GM12891 (cell line): Measurements from ENCODE around the gene NBDY.
A peak's percentile ranks its signal among the peaks of the same experiment; 100 is the strongest.

Experiments used
- DNase-seq: peaks from one replicate; pipeline ENCODE4 v3.0.0; 2011; ENCODE audit warnings: low spot score; ENCODE audit not compliant: insufficient read length
- FAIRE-seq: peaks from 2 replicates; lab custom pipeline; 2011; peaks lifted over from hg19 to GRCh38; lab: Jason Lieb, UNC
- PAX5 ChIP-seq: IDR thresholded peaks from 2 replicates; pipeline ENCODE4 v1.6.1; 2011; ENCODE audit warnings: low read length, moderate library complexity, mild to moderate bottlenecking; ENCODE audit not compliant: insufficient read depth, severe bottlenecking
- POLR2A ChIP-seq: IDR thresholded peaks from 2 replicates; pipeline ENCODE4 v1.6.1; 2011; ENCODE audit warnings: low read depth, low read length, control low read depth
- POLR2AphosphoS5 ChIP-seq: IDR thresholded peaks from 2 replicates; pipeline ENCODE4 v1.6.1; 2011; ENCODE audit warnings: low read depth, low read length, control low read depth
- POU2F2 ChIP-seq: IDR thresholded peaks from 2 replicates; pipeline ENCODE4 v1.6.1; 2011; ENCODE audit warnings: low read depth, mild to moderate bottlenecking, control low read depth, low read length, moderate library complexity
- SPI1 ChIP-seq: IDR thresholded peaks from 2 replicates; pipeline ENCODE4 v1.6.1; 2011; ENCODE audit warnings: low read depth, low read length, control low read depth
- TAF1 ChIP-seq: IDR thresholded peaks from 2 replicates; pipeline ENCODE4 v1.6.1; 2011; ENCODE audit warnings: low read depth, low read length, control low read depth

The NBDY gene

DNA sequence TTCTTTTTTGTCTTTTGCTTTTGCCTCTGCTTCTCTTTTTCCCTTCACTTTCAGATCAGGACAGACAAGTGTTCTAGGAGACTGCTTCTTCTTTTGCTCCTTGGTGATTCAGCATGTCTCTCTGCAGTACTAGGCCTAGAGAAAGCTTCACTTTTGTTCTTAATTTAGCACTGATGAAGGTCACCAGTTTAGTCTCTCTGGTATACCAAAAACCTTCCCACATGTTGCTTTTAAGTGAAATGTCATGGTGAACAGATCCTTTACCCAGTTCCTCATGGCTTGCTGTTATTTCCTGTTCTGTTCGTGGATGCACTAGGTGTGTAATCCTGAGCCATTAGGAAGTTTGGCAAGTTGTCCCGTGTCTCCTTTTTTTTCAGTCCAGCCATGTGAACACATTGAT is 53.3 kb downstream of the NBDY start:
- no peak for DNase-seq
- TF ChIP-seq POU2F2 (no peak), SPI1 (peak; percentile 27; the same call in 1 of the 2 replicates)
- no peak for FAIRE-seq

- TF ChIP-seq POU2F2: no peak
- TF ChIP-seq SPI1: no peak
- TF ChIP-seq PAX5: no peak
- TF ChIP-seq POLR2AphosphoS5: no peak
- TF ChIP-seq TAF1: no peak
- TF ChIP-seq POLR2A: no peak
- FAIRE-seq: no peak
- no peak for DNase-seq
Observed at GRCh38 chrX:56782791-56783449, 53.9 kb downstream of the NBDY start.

GRCh38 chrX:56783450-56783831 is 54.4 kb downstream of the NBDY start:
- no peak for FAIRE-seq
- no peak for DNase-seq
- TF ChIP-seq PAX5: no peak
- TF ChIP-seq TAF1: no peak
- TF ChIP-seq POU2F2: no peak
- no peak for TF ChIP-seq POLR2AphosphoS5
- no peak for TF ChIP-seq POLR2A
- TF ChIP-seq SPI1: no peak

DNA sequence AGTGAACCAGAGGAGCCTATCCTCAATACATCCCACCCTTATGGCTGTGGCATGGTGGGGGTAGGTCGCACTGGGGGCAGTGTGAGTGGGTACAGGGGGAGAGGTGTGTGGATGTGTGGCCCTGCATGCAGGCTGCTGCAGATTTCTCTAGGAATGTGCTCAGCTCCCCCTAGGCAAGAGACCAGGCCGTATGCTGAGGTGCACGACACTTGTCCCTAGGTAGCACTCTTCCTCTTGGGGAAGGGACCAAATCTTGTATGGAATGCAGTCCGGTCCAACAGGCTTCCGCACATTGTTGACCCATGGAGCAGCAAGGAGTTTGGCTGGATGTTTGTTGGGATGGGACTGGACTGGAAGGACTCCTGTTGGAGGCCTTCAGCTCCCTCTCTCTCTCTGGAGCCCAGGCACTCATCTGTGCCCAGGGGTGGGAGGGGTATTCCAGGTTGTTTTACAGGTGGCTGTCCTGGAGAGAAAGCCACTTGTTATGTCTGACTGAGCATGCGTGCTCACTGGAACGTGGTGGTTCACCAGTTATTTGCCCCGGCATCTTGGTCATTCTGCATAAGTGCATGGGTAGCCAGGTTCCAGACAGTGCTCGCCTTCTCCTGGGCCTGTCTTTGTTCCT is 55.1 kb downstream of the NBDY start:
- TF ChIP-seq TAF1 (no peak), SPI1 (no peak), POLR2AphosphoS5 (no peak), PAX5 (no peak), POLR2A (no peak), POU2F2 (no peak)
- no peak for FAIRE-seq

GRCh38 chrX:56784666-56785065 is 55.6 kb downstream of the NBDY start:
- DNase-seq: no peak
- FAIRE-seq: no peak
- TF ChIP-seq POLR2A: no peak
- TF ChIP-seq PAX5: no peak
- no peak for TF ChIP-seq SPI1
- no peak for TF ChIP-seq TAF1
- TF ChIP-seq POU2F2: no peak
- no peak for TF ChIP-seq POLR2AphosphoS5

More for the DNA sequence above, 55.1 kb downstream of the NBDY start:
- no peak for DNase-seq

DNA sequence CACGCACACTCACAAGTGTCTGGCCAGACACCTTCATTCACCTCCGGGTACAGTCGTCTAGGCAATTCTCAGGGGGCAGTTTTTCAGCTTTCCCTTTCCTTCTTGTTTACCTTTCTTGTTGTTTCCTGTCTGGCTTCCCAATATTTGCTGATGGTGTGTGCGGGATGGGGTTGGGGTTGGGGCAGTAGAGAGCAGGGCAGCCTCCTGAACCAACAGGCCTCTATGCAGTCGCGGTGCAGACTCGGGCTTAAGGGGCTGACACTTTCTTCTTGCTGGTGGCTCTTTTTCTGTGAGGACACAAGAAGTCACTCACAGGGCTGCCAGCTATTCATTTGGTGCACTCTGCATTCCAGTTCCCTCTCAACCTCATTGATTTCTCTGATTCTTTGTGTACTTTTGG is 56.4 kb downstream of the NBDY start:
- FAIRE-seq (no peak), DNase-seq (no peak)
- TF ChIP-seq PAX5 (no peak), POU2F2 (no peak), TAF1 (no peak), POLR2A (no peak), SPI1 (no peak), POLR2AphosphoS5 (no peak)

DNA sequence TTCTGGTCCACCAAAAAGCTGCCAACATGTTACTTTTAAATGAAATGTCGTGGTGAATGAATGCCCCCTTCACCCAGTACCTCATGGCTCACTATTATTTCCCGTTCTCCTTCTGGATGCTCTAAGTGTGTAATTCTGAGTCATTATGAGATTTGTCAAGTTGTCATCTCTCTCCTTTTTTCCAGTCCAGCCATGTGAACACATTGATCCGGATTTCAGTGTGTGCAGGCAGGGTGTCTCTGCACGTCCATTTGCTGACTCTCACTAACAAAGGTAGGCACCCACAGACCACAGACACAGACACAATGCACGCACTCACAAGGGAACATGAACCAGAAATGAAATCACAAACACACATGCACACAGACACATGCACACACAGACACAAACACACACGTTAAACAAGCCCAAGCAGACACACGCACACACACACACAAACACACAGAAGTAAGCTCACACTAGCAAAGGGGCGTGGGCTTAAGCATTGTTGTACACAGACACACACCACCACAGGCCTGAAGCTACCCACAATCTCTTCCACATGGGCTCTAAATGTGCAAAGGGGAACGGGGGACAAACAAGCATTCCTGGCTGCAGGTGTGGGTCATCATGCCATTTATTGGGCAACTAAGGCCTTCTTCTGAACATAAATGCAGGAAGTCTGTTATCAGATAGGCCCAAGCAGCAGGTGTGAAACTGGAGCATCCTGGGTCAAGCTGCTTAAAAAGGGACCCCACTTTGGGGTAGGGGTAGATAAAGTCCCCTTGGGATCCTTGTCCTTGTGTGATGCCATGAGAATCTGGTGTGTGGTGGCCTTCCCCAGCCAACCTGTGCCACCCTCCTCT is 58.1 kb downstream of the NBDY start:
- DNase-seq: no peak
- FAIRE-seq: peak; percentile 51
- TF ChIP-seq POLR2AphosphoS5: no peak
- no peak for TF ChIP-seq PAX5
- TF ChIP-seq POU2F2: no peak
- no peak for TF ChIP-seq TAF1
- no peak for TF ChIP-seq POLR2A
- no peak for TF ChIP-seq SPI1

- no peak for DNase-seq
- no peak for FAIRE-seq
- TF ChIP-seq POU2F2 (no peak), PAX5 (no peak), TAF1 (no peak), POLR2AphosphoS5 (no peak), SPI1 (no peak), POLR2A (no peak)
Observed at GRCh38 chrX:56787734-56788152, 58.7 kb downstream of the NBDY start.

DNA sequence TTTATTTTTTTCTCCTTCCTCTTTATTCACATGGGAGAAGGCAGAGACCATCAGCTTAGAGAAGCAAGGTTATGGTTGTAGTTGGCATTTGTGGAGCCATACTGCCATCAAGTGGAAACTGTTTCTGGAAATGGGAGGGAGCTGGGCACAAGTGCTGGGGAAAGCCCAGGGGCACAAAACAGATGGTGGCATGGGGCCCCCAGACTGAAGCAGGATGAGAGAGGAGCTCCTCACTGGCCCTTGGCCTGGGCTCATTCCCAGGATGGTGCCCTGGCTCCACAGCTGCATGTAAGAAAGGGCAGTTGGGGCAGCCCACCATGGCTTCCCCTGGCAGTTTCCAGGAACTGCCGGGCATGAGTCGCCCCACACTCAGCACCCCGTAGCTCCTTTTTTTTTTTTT is 59.2 kb downstream of the NBDY start:
- FAIRE-seq (no peak), DNase-seq (no peak)
- TF ChIP-seq POLR2A: no peak
- TF ChIP-seq PAX5: no peak
- no peak for TF ChIP-seq TAF1
- no peak for TF ChIP-seq SPI1
- TF ChIP-seq POLR2AphosphoS5: no peak
- TF ChIP-seq POU2F2: no peak
